ENCODE results near the gene JAK1. TPM values are rescaled to one million over a fixed set of nuclear protein-coding genes. Genes with fewer than 3 reads are reported as not detected.

Gene JAK1
- total and polyA plus RNA-seq, 10 of the 15 experiments (the other 5 are each of a cell fraction or from before 2014, with no cell fraction given): 9.6 to 45.5 (median 35.7) TPM

DNA sequence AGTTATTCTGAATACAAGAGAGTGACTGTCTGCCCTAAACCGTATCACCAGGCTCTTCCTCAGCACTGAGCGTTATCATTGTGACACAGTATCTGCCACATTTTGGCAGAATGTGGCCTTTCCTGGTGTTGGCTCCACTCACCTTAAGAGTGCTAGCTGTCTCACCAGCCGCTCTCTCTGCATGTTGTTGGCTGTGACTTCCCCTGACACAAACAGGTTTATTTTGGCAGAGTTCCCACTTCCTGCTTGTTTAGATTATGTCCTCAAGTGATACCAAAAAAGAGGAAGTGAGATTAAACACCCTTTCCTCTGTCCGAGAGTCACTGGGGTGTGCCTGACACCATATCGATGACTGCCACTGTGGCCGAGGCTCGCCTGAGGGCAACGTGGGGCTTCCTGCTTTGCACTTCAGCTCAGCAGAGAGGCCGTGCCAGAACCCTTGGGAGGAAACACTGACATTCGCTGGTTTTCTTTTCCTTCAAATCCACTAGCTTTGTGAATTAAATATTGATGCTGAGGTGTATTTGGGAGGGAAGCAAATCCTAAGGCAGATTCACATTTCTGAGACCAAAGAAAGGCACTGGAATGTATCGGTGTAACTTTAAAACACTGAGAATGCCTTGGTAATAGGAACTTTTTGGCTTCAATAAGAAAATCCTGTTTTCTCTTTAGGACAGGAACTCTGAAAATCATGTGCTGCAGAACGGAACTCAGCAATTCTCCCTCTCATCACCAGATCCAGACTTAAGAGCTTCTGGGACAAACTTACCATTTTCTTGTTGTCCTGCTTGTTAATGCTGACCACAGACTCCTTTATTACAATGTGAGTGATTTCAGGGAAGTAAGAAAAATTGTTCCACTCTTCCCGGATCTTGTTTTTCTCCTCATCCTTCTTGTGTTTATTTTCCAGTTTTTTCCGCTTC is 102.1 kb downstream of the JAK1 start (continued):
- TF ChIP-seq GATAD2B (conservative IDR thresholded peaks at IDR 0.05; ENCODE audit: low read depth) (peak; percentile 95), RCOR1 (conservative IDR thresholded peaks at IDR 0.05; ENCODE audit: low read depth, low read length) (peak; percentile 94), CREB1 (IDR thresholded peaks at IDR 0.05; ENCODE audit: low read depth) (peak; percentile 64), SMAD5 (IDR thresholded peaks at IDR 0.05; ENCODE audit: low read depth) (no peak), POU2F2 (IDR thresholded peaks at IDR 0.05; ENCODE audit: borderline replicate concordance, low read depth, low read length) (peak; percentile 62; the same call in 1 of the 3 replicates), CHD1 (IDR thresholded peaks at IDR 0.05; ENCODE audit: low read depth, low read length) (no peak), SPI1 (IDR thresholded peaks at IDR 0.05; ENCODE audit: borderline replicate concordance, insufficient read depth, low read depth, low read length) (peak; percentile 100), IRF4 (IDR thresholded peaks at IDR 0.05; ENCODE audit: low read depth, low read length) (peak; percentile 92), ZNF384 (IDR thresholded peaks at IDR 0.05; ENCODE audit: borderline replicate concordance, low read depth, low read length) (no peak), CHD4 (IDR thresholded peaks at IDR 0.05) (no peak), GABPA (IDR thresholded peaks at IDR 0.05; ENCODE audit: low read depth) (0 out of 2 replicates have a peak, but pooled peaks have one; percentile 40), BMI1 (IDR thresholded peaks at IDR 0.05; ENCODE audit: borderline replicate concordance) (peak; percentile 76), POLR2AphosphoS2 (IDR thresholded peaks at IDR 0.05; ENCODE audit: low read depth, low read length) (no peak), POLR2A (IDR thresholded peaks at IDR 0.05; ENCODE audit: low read depth, low read length) (0 out of 2 replicates have a peak, but pooled peaks have one; percentile 34)
- TF ChIP-seq, protein P1, sequence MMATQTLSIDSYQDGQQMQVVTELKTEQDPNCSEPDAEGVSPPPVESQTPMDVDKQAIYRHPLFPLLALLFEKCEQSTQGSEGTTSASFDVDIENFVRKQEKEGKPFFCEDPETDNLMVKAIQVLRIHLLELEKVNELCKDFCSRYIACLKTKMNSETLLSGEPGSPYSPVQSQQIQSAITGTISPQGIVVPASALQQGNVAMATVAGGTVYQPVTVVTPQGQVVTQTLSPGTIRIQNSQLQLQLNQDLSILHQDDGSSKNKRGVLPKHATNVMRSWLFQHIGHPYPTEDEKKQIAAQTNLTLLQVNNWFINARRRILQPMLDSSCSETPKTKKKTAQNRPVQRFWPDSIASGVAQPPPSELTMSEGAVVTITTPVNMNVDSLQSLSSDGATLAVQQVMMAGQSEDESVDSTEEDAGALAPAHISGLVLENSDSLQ (IDR thresholded peaks at IDR 0.05): peak; percentile 77; the same call in 1 of the 2 replicates
- TF ChIP-seq, protein P2, sequence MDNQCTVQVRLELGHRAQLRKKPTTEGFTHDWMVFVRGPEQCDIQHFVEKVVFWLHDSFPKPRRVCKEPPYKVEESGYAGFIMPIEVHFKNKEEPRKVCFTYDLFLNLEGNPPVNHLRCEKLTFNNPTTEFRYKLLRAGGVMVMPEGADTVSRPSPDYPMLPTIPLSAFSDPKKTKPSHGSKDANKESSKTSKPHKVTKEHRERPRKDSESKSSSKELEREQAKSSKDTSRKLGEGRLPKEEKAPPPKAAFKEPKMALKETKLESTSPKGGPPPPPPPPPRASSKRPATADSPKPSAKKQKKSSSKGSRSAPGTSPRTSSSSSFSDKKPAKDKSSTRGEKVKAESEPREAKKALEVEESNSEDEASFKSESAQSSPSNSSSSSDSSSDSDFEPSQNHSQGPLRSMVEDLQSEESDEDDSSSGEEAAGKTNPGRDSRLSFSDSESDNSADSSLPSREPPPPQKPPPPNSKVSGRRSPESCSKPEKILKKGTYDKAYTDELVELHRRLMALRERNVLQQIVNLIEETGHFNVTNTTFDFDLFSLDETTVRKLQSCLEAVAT (IDR thresholded peaks at IDR 0.05): peak; percentile 73
- TF ChIP-seq, protein P3, sequence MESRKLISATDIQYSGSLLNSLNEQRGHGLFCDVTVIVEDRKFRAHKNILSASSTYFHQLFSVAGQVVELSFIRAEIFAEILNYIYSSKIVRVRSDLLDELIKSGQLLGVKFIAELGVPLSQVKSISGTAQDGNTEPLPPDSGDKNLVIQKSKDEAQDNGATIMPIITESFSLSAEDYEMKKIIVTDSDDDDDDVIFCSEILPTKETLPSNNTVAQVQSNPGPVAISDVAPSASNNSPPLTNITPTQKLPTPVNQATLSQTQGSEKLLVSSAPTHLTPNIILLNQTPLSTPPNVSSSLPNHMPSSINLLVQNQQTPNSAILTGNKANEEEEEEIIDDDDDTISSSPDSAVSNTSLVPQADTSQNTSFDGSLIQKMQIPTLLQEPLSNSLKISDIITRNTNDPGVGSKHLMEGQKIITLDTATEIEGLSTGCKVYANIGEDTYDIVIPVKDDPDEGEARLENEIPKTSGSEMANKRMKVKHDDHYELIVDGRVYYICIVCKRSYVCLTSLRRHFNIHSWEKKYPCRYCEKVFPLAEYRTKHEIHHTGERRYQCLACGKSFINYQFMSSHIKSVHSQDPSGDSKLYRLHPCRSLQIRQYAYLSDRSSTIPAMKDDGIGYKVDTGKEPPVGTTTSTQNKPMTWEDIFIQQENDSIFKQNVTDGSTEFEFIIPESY (IDR thresholded peaks at IDR 0.05): no peak
- TF ChIP-seq, protein P4, sequence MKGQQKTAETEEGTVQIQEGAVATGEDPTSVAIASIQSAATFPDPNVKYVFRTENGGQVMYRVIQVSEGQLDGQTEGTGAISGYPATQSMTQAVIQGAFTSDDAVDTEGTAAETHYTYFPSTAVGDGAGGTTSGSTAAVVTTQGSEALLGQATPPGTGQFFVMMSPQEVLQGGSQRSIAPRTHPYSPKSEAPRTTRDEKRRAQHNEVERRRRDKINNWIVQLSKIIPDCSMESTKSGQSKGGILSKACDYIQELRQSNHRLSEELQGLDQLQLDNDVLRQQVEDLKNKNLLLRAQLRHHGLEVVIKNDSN (IDR thresholded peaks at IDR 0.05; ENCODE audit: borderline replicate concordance, extremely low read length, insufficient read depth, low read depth, low read length): no peak
- TF ChIP-seq, protein P5, sequence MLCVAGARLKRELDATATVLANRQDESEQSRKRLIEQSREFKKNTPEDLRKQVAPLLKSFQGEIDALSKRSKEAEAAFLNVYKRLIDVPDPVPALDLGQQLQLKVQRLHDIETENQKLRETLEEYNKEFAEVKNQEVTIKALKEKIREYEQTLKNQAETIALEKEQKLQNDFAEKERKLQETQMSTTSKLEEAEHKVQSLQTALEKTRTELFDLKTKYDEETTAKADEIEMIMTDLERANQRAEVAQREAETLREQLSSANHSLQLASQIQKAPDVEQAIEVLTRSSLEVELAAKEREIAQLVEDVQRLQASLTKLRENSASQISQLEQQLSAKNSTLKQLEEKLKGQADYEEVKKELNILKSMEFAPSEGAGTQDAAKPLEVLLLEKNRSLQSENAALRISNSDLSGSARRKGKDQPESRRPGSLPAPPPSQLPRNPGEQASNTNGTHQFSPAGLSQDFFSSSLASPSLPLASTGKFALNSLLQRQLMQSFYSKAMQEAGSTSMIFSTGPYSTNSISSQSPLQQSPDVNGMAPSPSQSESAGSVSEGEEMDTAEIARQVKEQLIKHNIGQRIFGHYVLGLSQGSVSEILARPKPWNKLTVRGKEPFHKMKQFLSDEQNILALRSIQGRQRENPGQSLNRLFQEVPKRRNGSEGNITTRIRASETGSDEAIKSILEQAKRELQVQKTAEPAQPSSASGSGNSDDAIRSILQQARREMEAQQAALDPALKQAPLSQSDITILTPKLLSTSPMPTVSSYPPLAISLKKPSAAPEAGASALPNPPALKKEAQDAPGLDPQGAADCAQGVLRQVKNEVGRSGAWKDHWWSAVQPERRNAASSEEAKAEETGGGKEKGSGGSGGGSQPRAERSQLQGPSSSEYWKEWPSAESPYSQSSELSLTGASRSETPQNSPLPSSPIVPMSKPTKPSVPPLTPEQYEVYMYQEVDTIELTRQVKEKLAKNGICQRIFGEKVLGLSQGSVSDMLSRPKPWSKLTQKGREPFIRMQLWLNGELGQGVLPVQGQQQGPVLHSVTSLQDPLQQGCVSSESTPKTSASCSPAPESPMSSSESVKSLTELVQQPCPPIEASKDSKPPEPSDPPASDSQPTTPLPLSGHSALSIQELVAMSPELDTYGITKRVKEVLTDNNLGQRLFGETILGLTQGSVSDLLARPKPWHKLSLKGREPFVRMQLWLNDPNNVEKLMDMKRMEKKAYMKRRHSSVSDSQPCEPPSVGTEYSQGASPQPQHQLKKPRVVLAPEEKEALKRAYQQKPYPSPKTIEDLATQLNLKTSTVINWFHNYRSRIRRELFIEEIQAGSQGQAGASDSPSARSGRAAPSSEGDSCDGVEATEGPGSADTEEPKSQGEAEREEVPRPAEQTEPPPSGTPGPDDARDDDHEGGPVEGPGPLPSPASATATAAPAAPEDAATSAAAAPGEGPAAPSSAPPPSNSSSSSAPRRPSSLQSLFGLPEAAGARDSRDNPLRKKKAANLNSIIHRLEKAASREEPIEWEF (IDR thresholded peaks at IDR 0.05; ENCODE audit: insufficient replicate concordance, low read depth, low read length): peak; percentile 88
